ENCODE measurements around the gene KLHL8.

DNA sequence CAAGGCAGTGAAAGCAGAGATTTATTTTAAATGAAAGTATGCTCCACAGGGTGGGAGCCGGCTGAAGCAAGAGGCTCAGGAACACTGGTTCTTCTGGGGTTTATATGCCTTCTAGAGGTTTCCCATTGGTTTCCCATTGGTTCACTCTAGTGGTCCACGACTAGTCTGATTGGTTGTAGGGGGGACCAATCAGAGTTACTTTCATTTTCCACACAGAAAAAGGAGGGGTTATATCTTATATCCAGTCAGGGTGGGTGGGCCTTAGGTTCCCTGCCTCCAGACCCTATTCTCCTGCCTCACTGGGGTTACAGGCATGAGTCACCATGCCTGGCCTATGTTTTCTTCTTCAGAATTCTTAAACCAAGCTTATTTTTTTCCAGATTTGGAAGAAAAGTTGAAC, 101.6 kb downstream of the KLHL8 start:
- TF ChIP-seq, protein P1, sequence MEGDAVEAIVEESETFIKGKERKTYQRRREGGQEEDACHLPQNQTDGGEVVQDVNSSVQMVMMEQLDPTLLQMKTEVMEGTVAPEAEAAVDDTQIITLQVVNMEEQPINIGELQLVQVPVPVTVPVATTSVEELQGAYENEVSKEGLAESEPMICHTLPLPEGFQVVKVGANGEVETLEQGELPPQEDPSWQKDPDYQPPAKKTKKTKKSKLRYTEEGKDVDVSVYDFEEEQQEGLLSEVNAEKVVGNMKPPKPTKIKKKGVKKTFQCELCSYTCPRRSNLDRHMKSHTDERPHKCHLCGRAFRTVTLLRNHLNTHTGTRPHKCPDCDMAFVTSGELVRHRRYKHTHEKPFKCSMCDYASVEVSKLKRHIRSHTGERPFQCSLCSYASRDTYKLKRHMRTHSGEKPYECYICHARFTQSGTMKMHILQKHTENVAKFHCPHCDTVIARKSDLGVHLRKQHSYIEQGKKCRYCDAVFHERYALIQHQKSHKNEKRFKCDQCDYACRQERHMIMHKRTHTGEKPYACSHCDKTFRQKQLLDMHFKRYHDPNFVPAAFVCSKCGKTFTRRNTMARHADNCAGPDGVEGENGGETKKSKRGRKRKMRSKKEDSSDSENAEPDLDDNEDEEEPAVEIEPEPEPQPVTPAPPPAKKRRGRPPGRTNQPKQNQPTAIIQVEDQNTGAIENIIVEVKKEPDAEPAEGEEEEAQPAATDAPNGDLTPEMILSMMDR (IDR thresholded peaks at IDR 0.05 in 2 of 3, conservative IDR thresholded peaks at IDR 0.05 in 1 of 3; ENCODE audit: borderline replicate concordance in 1 of 3, insufficient read depth in 1 of 3, low read depth in 2 of 3, low read length in 2 of 3) = no peak
- TF ChIP-seq, protein P2, sequence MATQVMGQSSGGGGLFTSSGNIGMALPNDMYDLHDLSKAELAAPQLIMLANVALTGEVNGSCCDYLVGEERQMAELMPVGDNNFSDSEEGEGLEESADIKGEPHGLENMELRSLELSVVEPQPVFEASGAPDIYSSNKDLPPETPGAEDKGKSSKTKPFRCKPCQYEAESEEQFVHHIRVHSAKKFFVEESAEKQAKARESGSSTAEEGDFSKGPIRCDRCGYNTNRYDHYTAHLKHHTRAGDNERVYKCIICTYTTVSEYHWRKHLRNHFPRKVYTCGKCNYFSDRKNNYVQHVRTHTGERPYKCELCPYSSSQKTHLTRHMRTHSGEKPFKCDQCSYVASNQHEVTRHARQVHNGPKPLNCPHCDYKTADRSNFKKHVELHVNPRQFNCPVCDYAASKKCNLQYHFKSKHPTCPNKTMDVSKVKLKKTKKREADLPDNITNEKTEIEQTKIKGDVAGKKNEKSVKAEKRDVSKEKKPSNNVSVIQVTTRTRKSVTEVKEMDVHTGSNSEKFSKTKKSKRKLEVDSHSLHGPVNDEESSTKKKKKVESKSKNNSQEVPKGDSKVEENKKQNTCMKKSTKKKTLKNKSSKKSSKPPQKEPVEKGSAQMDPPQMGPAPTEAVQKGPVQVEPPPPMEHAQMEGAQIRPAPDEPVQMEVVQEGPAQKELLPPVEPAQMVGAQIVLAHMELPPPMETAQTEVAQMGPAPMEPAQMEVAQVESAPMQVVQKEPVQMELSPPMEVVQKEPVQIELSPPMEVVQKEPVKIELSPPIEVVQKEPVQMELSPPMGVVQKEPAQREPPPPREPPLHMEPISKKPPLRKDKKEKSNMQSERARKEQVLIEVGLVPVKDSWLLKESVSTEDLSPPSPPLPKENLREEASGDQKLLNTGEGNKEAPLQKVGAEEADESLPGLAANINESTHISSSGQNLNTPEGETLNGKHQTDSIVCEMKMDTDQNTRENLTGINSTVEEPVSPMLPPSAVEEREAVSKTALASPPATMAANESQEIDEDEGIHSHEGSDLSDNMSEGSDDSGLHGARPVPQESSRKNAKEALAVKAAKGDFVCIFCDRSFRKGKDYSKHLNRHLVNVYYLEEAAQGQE (IDR thresholded peaks at IDR 0.05; ENCODE audit: low read depth) = no peak
- TF ChIP-seq EZH2 (IDR thresholded peaks at IDR 0.05) (no peak), POLR2A (IDR thresholded peaks at IDR 0.05; ENCODE audit: borderline replicate concordance, extremely low read depth, insufficient read depth, insufficient read length) (no peak), POLR2AphosphoS5 (IDR thresholded peaks at IDR 0.05; ENCODE audit: low read depth, low read length) (no peak)

Data from HCT116 (cell line).